IPS-18a (cell line): Measurements from ENCODE around the gene SYT15.
"Not testable (repeated sequence)": the region's sequence is repeated elsewhere in the genome, so short reads cannot be mapped to it uniquely, and the experiment has no call there.

ENCODE experiments used
- H3K27ac ChIP-seq: one replicate; pipeline ENCODE4 v1.5.1; 2013; ENCODE audit warnings: low read length
- H3K27me3 ChIP-seq: one replicate; pipeline ENCODE4 v1.6.1; 2013; ENCODE audit warnings: mild to moderate bottlenecking, low read length; ENCODE audit not compliant: control insufficient read depth, insufficient read depth
- H3K36me3 ChIP-seq: one replicate; pipeline ENCODE4 v1.6.1; 2013; ENCODE audit warnings: low read depth, low read length; ENCODE audit not compliant: control insufficient read depth
- H3K4me1 ChIP-seq: one replicate; pipeline ENCODE4 v1.6.1; 2013; ENCODE audit warnings: low read depth, low read length; ENCODE audit not compliant: control insufficient read depth
- H3K4me3 ChIP-seq: one replicate; pipeline ENCODE4 v1.5.1; 2013; ENCODE audit warnings: low read length
- H3K9ac ChIP-seq: one replicate; pipeline ENCODE4 v1.6.1; 2013; ENCODE audit warnings: mild to moderate bottlenecking, low read length, moderate library complexity
- H3K9me3 ChIP-seq: one replicate; pipeline ENCODE4 v1.6.1; 2013; ENCODE audit warnings: low read depth, low read length; ENCODE audit not compliant: control insufficient read depth

SYT15 gene

GRCh38 chr10:46578474-46579178 is at the start of gene SYT15:
Gene SYT15 (plus strand): TSS chr10:46579128. CDS start chr10:46579169, 41 bp downstream.
- H3K9ac ChIP-seq, H3K4me3 ChIP-seq, H3K9me3 ChIP-seq, H3K4me1 ChIP-seq, H3K27me3 ChIP-seq, H3K36me3 ChIP-seq, H3K27ac ChIP-seq: not testable (repeated sequence)

- not testable (repeated sequence) for H3K4me3 ChIP-seq, H3K27ac ChIP-seq, H3K36me3 ChIP-seq, H3K9ac ChIP-seq, H3K27me3 ChIP-seq, H3K9me3 ChIP-seq, H3K4me1 ChIP-seq
These were observed 49.2 kb upstream of the SYT15 start for GRCh38 chr10:46529742-46530141.

GRCh38 chr10:46530249-46531186 is 48.4 kb upstream of the SYT15 start:
- H3K27ac ChIP-seq: no peak overlapping the region
- no peaks in the 10 kb centered on the region for H3K27me3 ChIP-seq
- no peak overlapping the region for H3K9ac ChIP-seq
- no peaks in the 10 kb centered on the region for H3K36me3 ChIP-seq
- no peak overlapping the region for H3K4me3 ChIP-seq
- no peaks in the 10 kb centered on the region for H3K4me1 ChIP-seq
- no peaks in the 10 kb centered on the region for H3K9me3 ChIP-seq

GRCh38 chr10:46532256-46532655 is 46.7 kb upstream of the SYT15 start:
- not testable (repeated sequence) for H3K9me3 ChIP-seq

GRCh38 chr10:46534828-46535524 is 44.0 kb upstream of the SYT15 start:
- Histone ChIP-seq H3K4me1 (peaks cover 13% of the 10 kb centered on the region), H3K4me3 (no peak overlapping the region), H3K36me3 (no peaks in the 10 kb centered on the region), H3K27ac (no peak overlapping the region), H3K27me3 (no peaks in the 10 kb centered on the region), H3K9me3 (no peaks in the 10 kb centered on the region), H3K9ac (no peak overlapping the region)

More at GRCh38 chr10:46532256-46532655, 46.7 kb upstream of the SYT15 start:
- not testable (repeated sequence) for H3K36me3 ChIP-seq, H3K27ac ChIP-seq, H3K27me3 ChIP-seq, H3K4me3 ChIP-seq, H3K9ac ChIP-seq, H3K4me1 ChIP-seq

- Histone ChIP-seq H3K36me3 (no peaks in the 10 kb centered on the region), H3K27ac (no peak overlapping the region), H3K27me3 (peaks cover 8% of the 10 kb centered on the region), H3K9ac (no peak overlapping the region), H3K4me1 (peaks cover 13% of the 10 kb centered on the region), H3K4me3 (no peak overlapping the region), H3K9me3 (no peaks in the 10 kb centered on the region)
These were observed 42.8 kb upstream of the SYT15 start for GRCh38 chr10:46536171-46536570.

- H3K4me3 ChIP-seq: no peak overlapping the region
- no peak overlapping the region for H3K9ac ChIP-seq
- no peaks in the 10 kb centered on the region for H3K9me3 ChIP-seq
- H3K36me3 ChIP-seq: no peaks in the 10 kb centered on the region
- no peak overlapping the region for H3K27ac ChIP-seq
- H3K4me1 ChIP-seq: peaks cover 14% of the 10 kb centered on the region
- H3K27me3 ChIP-seq: peaks cover 8% of the 10 kb centered on the region
These were observed 42.1 kb upstream of the SYT15 start for GRCh38 chr10:46536781-46537180.

GRCh38 chr10:46537309-46537708 is 41.6 kb upstream of the SYT15 start:
- no peaks in the 10 kb centered on the region for H3K9me3 ChIP-seq
- H3K4me3 ChIP-seq: no peak overlapping the region
- no peak overlapping the region for H3K9ac ChIP-seq
- peaks cover 18% of the 10 kb centered on the region for H3K4me1 ChIP-seq
- H3K27me3 ChIP-seq: peaks cover 8% of the 10 kb centered on the region
- H3K27ac ChIP-seq: no peak overlapping the region
- H3K36me3 ChIP-seq: no peaks in the 10 kb centered on the region

GRCh38 chr10:46538155-46538554 is 40.8 kb upstream of the SYT15 start:
- H3K4me3 ChIP-seq: no peak overlapping the region
- H3K4me1 ChIP-seq: peaks cover 18% of the 10 kb centered on the region
- no peak overlapping the region for H3K9ac ChIP-seq
- H3K9me3 ChIP-seq: no peaks in the 10 kb centered on the region
- H3K27ac ChIP-seq: no peak overlapping the region
- no peaks in the 10 kb centered on the region for H3K36me3 ChIP-seq
- peaks cover 8% of the 10 kb centered on the region for H3K27me3 ChIP-seq

- Histone ChIP-seq H3K36me3 (no peaks in the 10 kb centered on the region), H3K4me3 (no peak overlapping the region), H3K27ac (no peak overlapping the region), H3K4me1 (peaks cover 18% of the 10 kb centered on the region), H3K9me3 (no peaks in the 10 kb centered on the region), H3K9ac (no peak overlapping the region), H3K27me3 (peaks cover 8% of the 10 kb centered on the region)
These were observed 40.1 kb upstream of the SYT15 start for GRCh38 chr10:46538717-46539426.
